HEK293T (cell line): ENCODE data around the gene KRTAP3-2.

ENCODE experiments used
- CTCF ChIA-PET: fragments of 350-600 bp; formaldehyde crosslinking; extraction: SDS; loops from one replicate; lab custom pipeline; 2021; ENCODE audit warnings: antibody characterized with exemption, inconsistent platforms; lab: Yijun Ruan, JAX
- POLR2A ChIA-PET: fragments of 350-600 bp; formaldehyde crosslinking; extraction: SDS; loops from one replicate; lab custom pipeline; 2020; ENCODE audit warnings: antibody characterized with exemption, inconsistent platforms; lab: Yijun Ruan, JAX
- DNase-seq: peaks from one replicate; pipeline ENCODE4 v3.0.0; 2012; ENCODE audit warnings: mixed read lengths; ENCODE audit errors: extremely low spot score
- ARNT ChIP-seq: fragments of 450-650 bp; IDR thresholded peaks from 2 replicates; pipeline ENCODE4 v1.6.1; 2017; ENCODE audit warnings: mild to moderate bottlenecking
- BHLHE40 ChIP-seq: fragments of 450-650 bp; IDR thresholded peaks from 2 replicates; pipeline ENCODE4 v1.6.1; 2016; ENCODE audit warnings: mild to moderate bottlenecking, moderate library complexity, borderline replicate concordance
- CTBP1 ChIP-seq: fragments of 450-650 bp; IDR thresholded peaks from 2 replicates; pipeline ENCODE4 v1.6.1; 2016; ENCODE audit warnings: borderline replicate concordance
- ELF4 ChIP-seq: fragments of 450-650 bp; IDR thresholded peaks from 2 replicates; pipeline ENCODE4 v1.6.1; 2017; ENCODE audit warnings: antibody characterized with exemption
- FOXA1 ChIP-seq: fragments of 450-650 bp; IDR thresholded peaks from 2 replicates; pipeline ENCODE4 v1.6.1; 2016; ENCODE audit warnings: mild to moderate bottlenecking
- FOXK2 ChIP-seq: fragments of 450-650 bp; IDR thresholded peaks from 2 replicates; pipeline ENCODE4 v1.6.1; 2016; ENCODE audit warnings: mild to moderate bottlenecking
- FOXM1 ChIP-seq: fragments of 450-650 bp; IDR thresholded peaks from 2 replicates; pipeline ENCODE4 v1.6.1; 2017; ENCODE audit warnings: mild to moderate bottlenecking, borderline replicate concordance
- HDGF ChIP-seq: fragments of 450-650 bp; IDR thresholded peaks from 2 replicates; pipeline ENCODE4 v1.6.1; 2017; ENCODE audit warnings: antibody characterized with exemption, borderline replicate concordance
- L3MBTL2 ChIP-seq: fragments of 450-650 bp; conservative IDR thresholded peaks from 2 replicates; pipeline ENCODE4 v1.6.1; 2016; ENCODE audit warnings: mild to moderate bottlenecking
- LEF1 ChIP-seq: fragments of 450-650 bp; IDR thresholded peaks from 2 replicates; pipeline ENCODE4 v1.6.1; 2017; ENCODE audit warnings: mild to moderate bottlenecking, borderline replicate concordance
- NFRKB ChIP-seq: fragments of 450-650 bp; IDR thresholded peaks from 2 replicates; pipeline ENCODE4 v1.6.1; 2016; ENCODE audit warnings: mild to moderate bottlenecking, moderate library complexity
- SP1 ChIP-seq: fragments of 450-650 bp; IDR thresholded peaks from 2 replicates; pipeline ENCODE4 v1.6.1; 2017
- SUZ12 ChIP-seq: fragments of 450-650 bp; IDR thresholded peaks from 2 replicates; pipeline ENCODE4 v1.6.1; 2016; ENCODE audit warnings: mild to moderate bottlenecking
- TARDBP ChIP-seq: fragments of 450-650 bp; IDR thresholded peaks from 2 replicates; pipeline ENCODE4 v1.6.1; 2016
- ZNF384 ChIP-seq: fragments of 450-650 bp; IDR thresholded peaks from 2 replicates; pipeline ENCODE4 v1.6.1; 2016
- TF ChIP-seq, protein P1 (sequence below): fragments of 450-650 bp; IDR thresholded peaks from 2 replicates; pipeline ENCODE4 v1.6.1; 2016

The KRTAP3-2 gene

DNA sequence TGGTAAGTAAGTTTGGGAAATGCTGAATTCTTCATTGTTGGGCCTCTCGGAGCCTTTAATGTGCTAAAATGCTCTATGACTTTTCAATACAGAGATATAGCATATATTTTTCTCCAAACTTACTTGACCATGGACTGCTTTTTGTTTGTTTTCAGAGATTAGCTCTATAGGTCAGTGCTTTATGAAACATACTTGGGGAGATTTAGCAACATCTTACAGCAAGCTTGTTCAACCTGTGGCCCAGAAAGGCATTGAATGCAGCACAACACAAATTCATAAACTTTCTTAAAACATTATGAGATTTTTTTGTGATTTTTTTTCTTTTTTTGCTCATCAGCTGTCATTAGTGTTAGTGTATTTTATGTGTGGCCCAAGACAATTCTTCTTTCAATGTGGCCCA, 10.2 kb upstream of the KRTAP3-2 start:
- DNase-seq, result no peak
- TF ChIP-seq, protein P1, sequence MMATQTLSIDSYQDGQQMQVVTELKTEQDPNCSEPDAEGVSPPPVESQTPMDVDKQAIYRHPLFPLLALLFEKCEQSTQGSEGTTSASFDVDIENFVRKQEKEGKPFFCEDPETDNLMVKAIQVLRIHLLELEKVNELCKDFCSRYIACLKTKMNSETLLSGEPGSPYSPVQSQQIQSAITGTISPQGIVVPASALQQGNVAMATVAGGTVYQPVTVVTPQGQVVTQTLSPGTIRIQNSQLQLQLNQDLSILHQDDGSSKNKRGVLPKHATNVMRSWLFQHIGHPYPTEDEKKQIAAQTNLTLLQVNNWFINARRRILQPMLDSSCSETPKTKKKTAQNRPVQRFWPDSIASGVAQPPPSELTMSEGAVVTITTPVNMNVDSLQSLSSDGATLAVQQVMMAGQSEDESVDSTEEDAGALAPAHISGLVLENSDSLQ, result no peak
- TF ChIP-seq BHLHE40 (no peak), FOXK2 (no peak), FOXM1 (no peak), TARDBP (no peak), CTBP1 (no peak), ELF4 (no peak), NFRKB (no peak), LEF1 (no peak), SP1 (no peak), HDGF (no peak), ARNT (no peak), L3MBTL2 (no peak), SUZ12 (no peak)
- CTCF ChIA-PET, result no interaction called here
- POLR2A ChIA-PET, result no interaction called here

DNA sequence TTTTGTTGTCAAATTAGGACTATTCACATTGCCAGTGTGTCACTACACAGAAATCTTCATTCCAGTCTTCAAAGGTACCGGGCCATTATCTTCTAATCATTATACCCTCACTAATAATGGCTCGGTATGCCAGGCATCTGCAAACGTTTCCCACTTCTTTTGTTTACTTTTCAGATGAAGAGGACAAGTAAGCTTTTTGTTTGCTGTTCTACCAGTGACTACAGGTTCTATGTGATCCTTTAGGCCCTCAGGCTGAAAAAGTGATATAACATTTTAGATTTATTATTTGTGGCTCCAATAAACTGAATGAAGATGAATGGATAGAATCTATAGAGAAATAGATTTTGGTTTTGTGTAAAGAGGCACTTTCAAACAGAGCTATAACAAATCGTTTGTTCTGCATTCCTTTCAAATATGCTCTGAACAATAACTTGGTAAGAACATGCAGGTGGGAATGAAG, 9.6 kb upstream of the KRTAP3-2 start:
- CTCF ChIA-PET, result no interaction called here
- no peak for TF ChIP-seq HDGF
- TF ChIP-seq ZNF384, result no peak
- no peak for TF ChIP-seq FOXA1
- TF ChIP-seq L3MBTL2, result no peak
- TF ChIP-seq CTBP1, result no peak
- TF ChIP-seq TARDBP, result no peak
- no peak for DNase-seq
- POLR2A ChIA-PET, result no interaction called here

DNA sequence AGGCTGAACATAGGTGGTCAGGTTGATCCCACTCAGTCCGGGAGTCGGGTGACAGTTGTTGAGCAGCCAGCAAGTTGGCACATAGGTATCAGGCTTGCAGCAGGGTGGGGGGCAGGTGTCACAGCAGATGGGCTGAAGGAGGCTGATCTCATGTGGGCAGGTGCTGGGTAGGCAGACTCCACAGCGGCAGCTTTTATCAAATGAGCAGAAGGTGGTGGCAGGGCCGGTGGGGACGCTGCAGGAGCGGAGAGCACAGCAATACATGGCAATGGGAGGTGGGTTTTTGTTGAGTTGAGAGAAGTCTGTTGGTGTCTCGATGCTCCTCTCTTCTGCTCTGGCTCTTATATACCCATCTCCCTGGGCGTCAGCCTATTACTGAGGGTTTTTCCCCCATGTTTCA, 9.1 kb upstream of the KRTAP3-2 start, which contains the start of gene KRTAP3-1:
Gene KRTAP3-1 (minus strand): TSS at position 318 of the 400 bp plus-strand sequence. CDS start 54 bp downstream, at position 264.
- DNase-seq, result no peak
- POLR2A ChIA-PET, result no interaction called here
- CTCF ChIA-PET, result no interaction called here
- TF ChIP-seq ARNT (no peak), CTBP1 (no peak), FOXA1 (no peak), HDGF (no peak), SUZ12 (no peak), NFRKB (no peak), FOXK2 (no peak), FOXM1 (no peak), LEF1 (no peak), BHLHE40 (no peak), SP1 (no peak), TARDBP (no peak), ELF4 (no peak), ZNF384 (no peak), L3MBTL2 (no peak)
- TF ChIP-seq, protein P1, result no peak

DNA sequence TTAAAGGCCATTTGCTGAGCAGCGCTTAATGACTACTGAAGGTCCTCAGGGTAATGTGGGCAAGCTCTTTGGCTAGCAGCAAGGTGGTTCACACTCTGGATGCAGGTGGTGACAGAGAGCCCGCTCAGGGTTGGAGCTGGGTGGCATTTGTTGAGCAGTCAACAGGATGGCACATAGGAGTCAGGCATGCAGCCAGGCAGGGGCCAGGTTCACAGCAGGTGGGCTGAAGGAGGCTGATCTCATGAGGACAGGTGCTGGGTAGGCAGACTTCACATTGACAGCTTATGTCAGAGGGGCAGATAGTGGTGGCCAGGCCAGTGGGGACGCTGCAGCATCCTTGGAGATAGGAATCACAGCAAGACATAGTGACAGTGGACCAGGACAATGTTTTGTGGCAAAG, 4.7 kb upstream of the KRTAP3-2 start:
- DNase-seq, result no peak
- TF ChIP-seq ELF4 (no peak), ZNF384 (no peak), FOXM1 (no peak), BHLHE40 (no peak), FOXK2 (no peak), ARNT (no peak), FOXA1 (no peak), TARDBP (no peak), HDGF (no peak), CTBP1 (no peak), SUZ12 (no peak), SP1 (no peak), LEF1 (no peak), NFRKB (no peak), L3MBTL2 (no peak)
- TF ChIP-seq, protein P1, result no peak
- ChIA-PET CTCF (no interaction called here), POLR2A (no interaction called here)

DNA sequence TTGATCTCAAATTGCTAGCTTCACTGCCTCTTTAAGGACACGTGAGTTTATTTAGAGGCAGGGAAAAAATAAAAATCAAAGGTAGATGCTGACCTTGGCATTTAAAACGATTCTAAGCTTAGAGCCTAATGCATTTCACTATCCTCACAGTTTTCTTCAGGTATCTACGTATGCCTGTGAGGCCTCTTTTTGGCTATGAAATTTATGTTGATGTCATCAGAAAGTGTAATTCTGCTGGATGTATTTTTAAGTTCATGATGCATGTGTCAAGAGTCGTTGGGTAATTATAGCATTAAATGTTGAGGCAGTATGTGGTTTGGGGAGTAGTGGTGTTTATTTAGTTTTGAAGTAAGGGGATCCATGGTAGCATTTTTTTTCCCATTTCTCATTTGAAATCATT, 4.2 kb upstream of the KRTAP3-2 start:
- DNase-seq, result no peak
- ChIA-PET CTCF (no interaction called here), POLR2A (no interaction called here)
- TF ChIP-seq NFRKB (no peak), HDGF (no peak), FOXA1 (no peak), TARDBP (no peak), FOXK2 (no peak)

DNA sequence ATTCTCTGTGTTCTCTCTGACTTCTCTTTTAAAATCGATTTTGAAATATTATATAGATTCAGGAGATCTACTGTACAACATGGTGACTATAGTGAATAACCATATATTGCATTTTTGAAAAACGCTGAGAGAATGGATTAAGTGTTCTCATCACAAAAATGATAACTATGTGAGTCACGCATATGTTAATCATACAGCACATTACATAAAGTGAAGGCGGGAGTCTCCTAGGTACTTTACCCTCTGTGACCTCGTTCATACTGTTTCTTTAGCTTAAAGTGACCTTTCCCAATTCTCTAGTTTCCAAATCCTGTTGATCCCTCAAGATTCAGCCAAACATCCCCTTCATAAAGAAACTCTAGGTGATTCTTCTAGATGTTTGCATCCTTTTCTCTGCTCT, 3.1 kb upstream of the KRTAP3-2 start:
- ChIA-PET POLR2A (no interaction called here), CTCF (no interaction called here)
- TF ChIP-seq NFRKB (no peak), ELF4 (no peak), ZNF384 (no peak), ARNT (no peak), LEF1 (no peak), SUZ12 (no peak), CTBP1 (no peak)
- no peak for DNase-seq

DNA sequence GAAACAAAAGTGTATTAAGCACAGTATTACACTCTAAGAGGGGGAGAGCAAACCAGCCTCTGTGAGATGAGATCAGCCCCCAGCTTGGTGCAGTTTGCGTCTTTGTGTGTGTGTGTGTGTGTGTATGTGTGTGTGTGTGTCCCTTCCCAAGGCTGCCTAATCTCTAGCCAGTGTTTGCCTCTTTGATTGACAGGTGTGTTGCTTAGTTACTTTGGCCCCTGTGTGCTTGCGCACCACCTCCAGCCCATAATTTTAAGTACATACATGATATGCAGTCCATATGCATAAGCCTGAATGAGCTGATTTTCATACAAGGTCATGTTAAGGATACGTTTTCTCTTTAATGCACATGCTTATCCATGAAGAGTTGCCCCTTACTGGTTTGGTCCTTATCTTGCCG, 2.1 kb upstream of the KRTAP3-2 start:
- ChIA-PET CTCF (no interaction called here), POLR2A (no interaction called here)
- no peak for TF ChIP-seq SP1
- TF ChIP-seq, protein P1, result peak; percentile 49
- DNase-seq, result no peak
